KOPT-K1 (cell line): ENCODE results near the gene PSME3.

ENCODE experiments used
- H3K27ac ChIP-seq: fragments of 200-600 bp; sonication (generic); 2 replicates; pipeline ENCODE4 v1.5.1; 2016; ENCODE audit warnings: antibody characterized with exemption, mild to moderate bottlenecking, low read depth, low read length; ENCODE audit not compliant: poor library complexity, severe bottlenecking
- H3K36me3 ChIP-seq: fragments of 200-600 bp; sonication (generic); 2 replicates; pipeline ENCODE4 v1.5.1; 2017; ENCODE audit warnings: antibody characterized with exemption, mild to moderate bottlenecking, low read length, moderate library complexity; ENCODE audit not compliant: insufficient read depth
- H3K9me3 ChIP-seq: fragments of 200-600 bp; sonication (generic); 2 replicates; pipeline ENCODE4 v1.5.1; 2017; ENCODE audit warnings: antibody characterized with exemption, low read length, mild to moderate bottlenecking; ENCODE audit not compliant: insufficient read depth, poor library complexity, severe bottlenecking

Gene PSME3

GRCh38 chr17:42893359-42893758 lies 60.2 kb downstream of the PSME3 start:
- Histone ChIP-seq H3K9me3 (no peaks in the 10 kb centered on the region), H3K27ac (no peak overlapping the region), H3K36me3 (no peaks in the 10 kb centered on the region)
